GM21737 (cell line): Measurements from ENCODE around the gene RHBDL1.

ENCODE experiments used
- ATAC-seq: cut with Tn5 transposase; IDR thresholded peaks from one replicate; pipeline ENCODE4 v1.9.1; 2021; ENCODE audit warnings: mild to moderate bottlenecking, moderate library complexity; ENCODE audit not compliant: unreplicated experiment

The RHBDL1 gene

GRCh38 chr16:674968-675883, at the start of gene RHBDL1:
Gene RHBDL1, plus strand, starts transcription at chr16:675671. Its CDS starts 120 bp downstream, at chr16:675791.
- no peak for ATAC-seq

DNA sequence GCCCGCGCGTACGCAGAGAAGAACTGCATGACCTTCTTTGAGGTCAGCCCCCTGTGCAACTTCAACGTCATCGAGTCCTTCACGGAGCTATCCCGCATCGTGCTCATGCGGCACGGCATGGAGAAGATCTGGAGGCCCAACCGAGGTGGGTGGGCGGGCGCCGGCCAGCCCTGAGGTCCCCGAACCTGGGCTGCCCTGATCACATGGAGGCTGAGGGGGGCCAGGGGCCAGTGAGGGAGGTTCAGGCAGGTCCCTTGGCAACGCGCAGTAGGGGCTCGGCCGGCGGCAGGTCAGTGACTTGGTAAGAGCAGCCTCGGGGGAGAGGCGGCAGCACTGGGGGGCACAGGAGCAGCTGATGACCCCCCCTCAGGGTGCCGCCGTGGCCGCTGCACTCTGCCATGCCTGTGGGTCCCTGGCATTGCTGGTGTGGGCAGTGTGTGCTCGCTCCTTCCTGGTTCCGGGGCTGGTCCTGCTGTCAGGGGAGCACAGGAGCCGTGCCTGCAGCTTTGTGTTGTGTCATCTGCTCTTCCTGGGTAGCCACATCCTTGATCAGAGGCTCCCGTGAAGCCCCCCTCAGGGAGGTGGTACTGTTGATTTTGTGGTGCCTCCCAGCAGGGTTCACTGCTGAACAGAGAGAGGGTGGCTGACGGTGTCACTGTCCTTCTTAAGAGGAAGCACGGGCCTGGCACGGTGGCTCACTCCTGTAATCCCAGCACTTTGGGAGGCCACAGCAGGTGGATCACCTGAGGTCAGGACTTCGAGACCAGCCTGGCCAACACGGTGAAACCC, 49.3 kb upstream of the RHBDL1 start:
- no peak for ATAC-seq

- no peak for ATAC-seq
Measured at GRCh38 chr16:626787-627453, 48.6 kb upstream of the RHBDL1 start.

- no peak for ATAC-seq
Measured at GRCh38 chr16:627454-628239, 47.8 kb upstream of the RHBDL1 start.

GRCh38 chr16:628321-629061, 47.0 kb upstream of the RHBDL1 start:
- ATAC-seq: no peak

- ATAC-seq: no peak
Measured at GRCh38 chr16:629185-629832, 46.2 kb upstream of the RHBDL1 start.

GRCh38 chr16:629833-630248, 45.6 kb upstream of the RHBDL1 start:
- no peak for ATAC-seq

DNA sequence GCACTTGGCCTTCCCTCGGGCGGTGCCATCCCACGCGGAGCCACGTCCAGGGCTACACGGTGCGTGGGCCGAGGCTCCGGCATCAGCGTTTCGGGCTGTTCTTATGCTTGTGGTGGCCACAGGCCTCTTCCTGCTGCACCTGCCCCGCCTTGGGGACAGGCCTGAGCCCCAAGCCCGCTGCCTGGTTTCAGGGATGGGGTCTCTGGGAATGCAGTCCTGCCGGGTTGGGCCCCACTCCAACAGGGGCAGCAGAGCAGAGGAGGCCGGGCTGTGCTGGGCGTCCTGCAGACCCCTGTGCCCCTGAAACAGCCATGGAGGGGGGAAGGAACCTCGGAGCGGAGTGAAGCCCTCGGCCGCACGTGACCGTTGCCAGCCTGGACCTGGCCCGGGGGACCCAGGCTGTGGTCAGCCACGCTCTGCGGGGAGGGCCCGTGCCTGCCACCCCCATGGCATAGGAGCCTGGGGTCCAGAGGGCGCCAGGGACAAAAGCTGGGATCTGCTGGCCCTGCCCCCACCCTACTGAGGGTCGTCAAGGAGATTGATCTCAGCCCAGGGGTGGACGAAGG, 45.1 kb upstream of the RHBDL1 start:
- no peak for ATAC-seq

DNA sequence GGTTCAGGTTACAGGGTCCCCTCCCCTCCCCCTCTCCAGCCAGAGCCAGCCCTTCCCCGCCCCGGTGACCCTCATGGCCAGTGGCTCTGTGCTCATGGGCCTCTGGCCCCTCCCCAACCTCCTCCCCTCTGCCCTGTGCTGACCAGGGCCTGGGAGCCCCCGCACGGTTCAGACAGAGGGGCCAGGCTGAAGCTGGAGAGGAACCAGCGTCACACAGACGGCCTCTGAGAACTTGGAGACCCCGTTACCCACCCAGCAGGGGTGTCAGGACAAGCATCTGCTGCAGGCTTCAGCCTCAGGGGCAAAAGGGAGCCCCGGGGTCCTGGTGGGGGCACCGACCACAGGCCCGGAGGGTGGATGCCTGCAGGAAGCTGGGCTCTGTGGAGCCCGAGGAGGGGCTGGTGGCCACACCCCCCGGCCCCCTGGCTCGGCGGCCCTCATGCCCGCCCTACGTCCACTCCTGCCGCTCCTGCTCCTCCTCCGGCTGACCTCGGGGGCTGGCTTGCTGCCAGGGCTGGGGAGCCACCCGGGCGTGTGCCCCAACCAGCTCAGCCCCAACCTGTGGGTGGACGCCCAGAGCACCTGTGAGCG, 44.6 kb upstream of the RHBDL1 start, which contains the start of gene WFIKKN1:
TSS of gene WFIKKN1 (plus strand) at position 171 of the 591 bp plus-strand sequence. CDS start at position 440, 269 bp downstream.
- ATAC-seq: no peak

- ATAC-seq: no peak
Measured at GRCh38 chr16:631808-632358, 43.6 kb upstream of the RHBDL1 start.

DNA sequence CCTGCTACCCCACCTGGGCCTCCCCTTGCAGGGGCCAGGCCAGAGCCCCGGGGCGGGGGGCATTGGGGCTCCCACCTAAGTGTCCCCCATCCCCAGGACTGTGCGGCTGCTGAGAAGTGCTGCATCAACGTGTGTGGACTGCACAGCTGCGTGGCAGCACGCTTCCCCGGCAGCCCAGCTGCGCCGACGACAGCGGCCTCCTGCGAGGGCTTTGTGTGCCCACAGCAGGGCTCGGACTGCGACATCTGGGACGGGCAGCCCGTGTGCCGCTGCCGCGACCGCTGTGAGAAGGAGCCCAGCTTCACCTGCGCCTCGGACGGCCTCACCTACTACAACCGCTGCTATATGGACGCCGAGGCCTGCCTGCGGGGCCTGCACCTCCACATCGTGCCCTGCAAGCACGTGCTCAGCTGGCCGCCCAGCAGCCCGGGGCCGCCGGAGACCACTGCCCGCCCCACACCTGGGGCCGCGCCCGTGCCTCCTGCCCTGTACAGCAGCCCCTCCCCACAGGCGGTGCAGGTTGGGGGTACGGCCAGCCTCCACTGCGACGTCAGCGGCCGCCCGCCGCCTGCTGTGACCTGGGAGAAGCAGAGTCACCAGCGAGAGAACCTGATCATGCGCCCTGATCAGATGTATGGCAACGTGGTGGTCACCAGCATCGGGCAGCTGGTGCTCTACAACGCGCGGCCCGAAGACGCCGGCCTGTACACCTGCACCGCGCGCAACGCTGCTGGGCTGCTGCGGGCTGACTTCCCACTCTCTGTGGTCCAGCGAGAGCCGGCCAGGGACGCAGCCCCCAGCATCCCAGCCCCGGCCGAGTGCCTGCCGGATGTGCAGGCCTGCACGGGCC, 42.8 kb upstream of the RHBDL1 start:
- no peak for ATAC-seq

DNA sequence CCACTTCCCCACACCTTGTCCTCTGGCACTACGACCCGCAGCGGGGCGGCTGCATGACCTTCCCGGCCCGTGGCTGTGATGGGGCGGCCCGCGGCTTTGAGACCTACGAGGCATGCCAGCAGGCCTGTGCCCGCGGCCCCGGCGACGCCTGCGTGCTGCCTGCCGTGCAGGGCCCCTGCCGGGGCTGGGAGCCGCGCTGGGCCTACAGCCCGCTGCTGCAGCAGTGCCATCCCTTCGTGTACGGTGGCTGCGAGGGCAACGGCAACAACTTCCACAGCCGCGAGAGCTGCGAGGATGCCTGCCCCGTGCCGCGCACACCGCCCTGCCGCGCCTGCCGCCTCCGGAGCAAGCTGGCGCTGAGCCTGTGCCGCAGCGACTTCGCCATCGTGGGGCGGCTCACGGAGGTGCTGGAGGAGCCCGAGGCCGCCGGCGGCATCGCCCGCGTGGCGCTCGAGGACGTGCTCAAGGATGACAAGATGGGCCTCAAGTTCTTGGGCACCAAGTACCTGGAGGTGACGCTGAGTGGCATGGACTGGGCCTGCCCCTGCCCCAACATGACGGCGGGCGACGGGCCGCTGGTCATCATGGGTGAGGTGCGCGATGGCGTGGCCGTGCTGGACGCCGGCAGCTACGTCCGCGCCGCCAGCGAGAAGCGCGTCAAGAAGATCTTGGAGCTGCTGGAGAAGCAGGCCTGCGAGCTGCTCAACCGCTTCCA, 42.0 kb upstream of the RHBDL1 start:
- no peak for ATAC-seq

- ATAC-seq: no peak
Measured at GRCh38 chr16:634051-634670, 41.3 kb upstream of the RHBDL1 start.

- no peak for ATAC-seq
Measured at GRCh38 chr16:634996-635395, 40.5 kb upstream of the RHBDL1 start.

GRCh38 chr16:635573-636205, 39.8 kb upstream of the RHBDL1 start:
- peak; percentile 1 for ATAC-seq
